Effector memory CD4-positive, alpha-beta T cell (primary cell): Measurements from ENCODE around the gene GINS3.

Experiments
- DNase-seq, 3 donors: peaks; one replicate each; pipeline ENCODE4 v3.0.0-alpha.2; 2020
- H3K27ac ChIP-seq: 2 replicates; pipeline ENCODE4 v1.7.0; 2013; ENCODE audit warnings: mild to moderate bottlenecking, low read length, moderate library complexity; ENCODE audit not compliant: insufficient read depth, poor library complexity, severe bottlenecking
- H3K27me3 ChIP-seq: replicated peaks from 2 replicates; pipeline ENCODE4 v1.7.0; 2013; ENCODE audit warnings: mild to moderate bottlenecking, low read length; ENCODE audit not compliant: insufficient read depth, control insufficient read depth, poor library complexity, severe bottlenecking
- H3K36me3 ChIP-seq: 2 replicates; pipeline ENCODE4 v1.7.0; 2013; ENCODE audit warnings: mild to moderate bottlenecking, low read length, moderate library complexity; ENCODE audit not compliant: control insufficient read depth, insufficient read depth
- H3K4me1 ChIP-seq: 2 replicates; pipeline ENCODE4 v1.7.0; 2013; ENCODE audit warnings: low read length, mild to moderate bottlenecking; ENCODE audit not compliant: control insufficient read depth, insufficient read depth, poor library complexity, severe bottlenecking
- H3K4me3 ChIP-seq: 2 replicates; pipeline ENCODE4 v1.7.0; 2013; ENCODE audit warnings: low read length, low read depth, mild to moderate bottlenecking; ENCODE audit not compliant: insufficient read depth, poor library complexity, severe bottlenecking
- H3K9me3 ChIP-seq: 2 replicates; pipeline ENCODE4 v1.7.0; 2013; ENCODE audit warnings: mild to moderate bottlenecking, low read length, moderate library complexity; ENCODE audit not compliant: control insufficient read depth

The GINS3 gene

DNA sequence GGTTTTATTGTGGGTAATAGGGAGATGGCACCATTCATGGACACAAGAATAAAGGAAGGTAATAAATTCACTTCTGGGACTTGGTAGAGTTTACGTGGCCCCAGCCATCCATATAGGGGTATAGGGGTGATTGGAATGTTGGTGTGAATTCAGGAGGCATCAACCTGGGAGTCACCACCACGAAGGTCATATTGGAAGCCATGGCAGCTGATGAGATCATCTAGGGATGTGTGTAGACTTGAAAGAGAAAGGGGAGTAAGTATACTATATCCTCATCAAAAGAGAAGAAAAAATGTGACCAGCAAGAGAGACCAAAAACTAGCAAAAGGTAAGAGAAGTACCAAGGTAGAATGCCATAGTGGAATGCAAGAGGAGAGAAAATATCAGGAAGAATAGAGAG, 26.6 kb upstream of the GINS3 start:
- no peak overlapping the region for H3K27ac ChIP-seq
- DNase-seq: no peak
- H3K4me3 ChIP-seq: no peak overlapping the region
- H3K27me3 ChIP-seq: no peaks in the 10 kb centered on the region
- no peaks in the 10 kb centered on the region for H3K4me1 ChIP-seq
- no peaks in the 10 kb centered on the region for H3K36me3 ChIP-seq
- H3K9me3 ChIP-seq: peaks cover 5% of the 10 kb centered on the region

DNA sequence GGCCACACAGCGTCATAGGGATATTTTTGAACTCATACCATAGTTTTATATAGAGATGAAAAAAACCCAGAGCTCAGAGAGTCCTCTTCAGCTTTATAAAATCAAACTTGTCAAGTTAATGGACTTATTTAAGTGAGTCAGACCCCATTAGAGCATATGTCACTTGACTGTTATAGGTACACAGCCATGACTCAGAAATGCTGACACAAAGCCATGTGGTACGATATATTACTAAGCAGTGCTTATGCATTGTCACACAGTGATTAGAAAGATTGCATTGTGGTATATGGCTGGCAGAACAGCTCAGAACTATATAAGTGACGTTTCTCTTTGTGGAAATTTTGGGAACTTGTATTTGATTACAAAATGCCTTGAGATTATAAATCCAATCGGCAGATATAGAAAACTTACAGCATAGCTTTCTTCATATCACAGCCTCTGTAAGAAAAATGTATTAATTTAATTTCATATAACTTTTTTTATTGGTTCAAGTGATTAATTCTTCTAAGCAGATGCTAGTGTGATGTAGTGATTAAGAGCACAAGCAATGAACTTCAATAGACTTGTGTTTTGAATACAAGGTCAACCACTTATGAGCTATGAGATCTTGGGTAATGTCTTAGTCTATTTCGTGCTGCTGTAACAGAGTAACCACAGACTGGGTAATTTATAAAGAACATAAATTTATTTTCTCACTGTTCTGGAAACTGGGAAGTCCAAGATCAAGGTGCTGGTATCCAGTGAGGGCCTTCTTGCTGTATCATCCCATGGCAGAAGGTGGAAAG, 25.8 kb upstream of the GINS3 start:
- Histone ChIP-seq H3K4me1 (no peaks in the 10 kb centered on the region), H3K9me3 (no peaks in the 10 kb centered on the region), H3K27me3 (no peaks in the 10 kb centered on the region), H3K4me3 (no peak overlapping the region), H3K27ac (no peak overlapping the region), H3K36me3 (no peaks in the 10 kb centered on the region)
- DNase-seq: no peak

DNA sequence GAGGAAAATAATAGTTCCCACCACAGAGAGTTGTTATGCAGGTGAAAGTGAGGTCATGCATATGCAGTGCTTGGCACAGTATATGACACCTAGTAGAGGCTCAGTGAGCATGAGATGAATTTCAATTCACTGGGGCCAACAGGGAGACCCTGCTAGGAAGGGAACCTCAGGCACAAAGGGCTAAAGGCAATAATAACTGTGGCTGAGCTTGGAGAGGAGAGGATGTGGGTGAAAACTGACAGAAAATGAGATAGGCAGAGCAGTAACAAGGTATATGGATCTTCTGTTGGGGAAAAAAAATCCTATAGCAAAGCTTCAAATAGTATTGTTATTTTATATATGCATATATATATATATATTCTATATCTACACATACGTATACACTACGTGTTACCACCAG, 25.0 kb upstream of the GINS3 start:
- Histone ChIP-seq H3K27me3 (no peaks in the 10 kb centered on the region), H3K27ac (no peak overlapping the region), H3K4me3 (no peak overlapping the region)

DNA sequence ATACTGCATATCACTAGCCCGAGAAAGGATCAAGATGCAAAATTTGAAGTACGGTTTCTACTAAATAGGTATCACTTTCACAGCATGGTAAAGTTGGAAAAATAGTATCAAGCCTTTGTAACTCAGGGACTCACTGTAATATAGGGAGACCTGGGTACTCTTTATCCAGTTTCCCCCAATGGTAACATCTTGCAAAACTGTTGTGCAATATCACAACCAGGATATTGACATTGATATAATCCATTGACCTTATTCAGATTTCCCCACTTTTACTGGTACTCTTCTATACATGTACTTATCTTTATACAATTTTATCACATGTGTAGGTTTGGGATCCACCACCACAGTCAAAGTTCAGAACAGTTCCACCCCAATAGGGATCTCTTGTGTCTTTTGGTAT, 20.4 kb upstream of the GINS3 start:
- H3K4me3 ChIP-seq: no peak overlapping the region
- DNase-seq: no peak

More for the DNA sequence above, 25.0 kb upstream of the GINS3 start:
- no peak for DNase-seq
- no peaks in the 10 kb centered on the region for H3K9me3 ChIP-seq
- H3K4me1 ChIP-seq: no peaks in the 10 kb centered on the region
- H3K36me3 ChIP-seq: no peaks in the 10 kb centered on the region

DNA sequence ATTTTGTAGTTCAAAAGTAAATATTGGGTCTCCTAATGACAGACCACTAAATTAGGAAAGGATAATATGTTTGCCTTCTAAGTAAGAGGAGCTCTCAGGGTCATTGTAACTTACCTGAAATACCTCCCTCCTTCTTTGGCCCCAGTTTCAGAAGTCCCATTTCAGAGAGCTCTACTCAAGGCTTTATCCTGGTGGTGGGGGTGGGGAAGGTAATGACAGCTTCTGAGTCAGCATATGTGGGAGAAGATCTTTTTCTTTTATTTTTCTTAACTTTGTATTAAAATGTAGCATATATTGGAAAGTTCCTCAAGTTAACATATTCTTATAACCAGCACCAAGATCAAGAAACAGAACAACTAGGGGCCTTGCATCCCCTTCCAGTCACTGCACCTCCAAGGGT, 16.9 kb upstream of the GINS3 start:
- Histone ChIP-seq H3K27ac (no peak overlapping the region), H3K4me1 (no peaks in the 10 kb centered on the region), H3K4me3 (no peak overlapping the region), H3K27me3 (no peaks in the 10 kb centered on the region), H3K36me3 (no peaks in the 10 kb centered on the region), H3K9me3 (no peaks in the 10 kb centered on the region)
- no peak for DNase-seq

More for the DNA sequence above, 20.4 kb upstream of the GINS3 start:
- H3K27me3 ChIP-seq: no peaks in the 10 kb centered on the region
- no peaks in the 10 kb centered on the region for H3K9me3 ChIP-seq
- no peaks in the 10 kb centered on the region for H3K4me1 ChIP-seq
- H3K27ac ChIP-seq: no peak overlapping the region
- H3K36me3 ChIP-seq: no peaks in the 10 kb centered on the region

DNA sequence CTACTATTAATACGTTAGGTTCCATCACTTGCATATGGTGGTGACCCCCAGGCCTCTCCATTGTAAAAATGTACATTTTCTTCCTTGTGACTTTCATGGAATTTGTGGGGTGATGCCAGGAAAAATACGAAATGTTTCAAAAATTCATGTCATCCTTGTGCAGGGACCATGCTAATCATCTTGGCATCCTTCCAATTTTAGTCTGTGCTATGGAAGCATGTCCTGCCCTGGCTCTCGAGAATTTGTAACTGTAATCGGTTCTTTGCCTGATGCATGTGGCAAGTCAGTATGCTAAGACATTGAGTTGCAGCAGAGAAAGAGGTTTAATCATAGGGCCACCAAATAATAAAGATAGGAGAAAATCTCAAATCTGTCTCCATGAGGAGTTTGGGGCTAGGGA, 14.3 kb upstream of the GINS3 start:
- Histone ChIP-seq H3K4me3 (no peak overlapping the region), H3K9me3 (no peaks in the 10 kb centered on the region), H3K36me3 (no peaks in the 10 kb centered on the region), H3K27ac (no peak overlapping the region), H3K27me3 (no peaks in the 10 kb centered on the region), H3K4me1 (no peaks in the 10 kb centered on the region)
- no peak for DNase-seq

DNA sequence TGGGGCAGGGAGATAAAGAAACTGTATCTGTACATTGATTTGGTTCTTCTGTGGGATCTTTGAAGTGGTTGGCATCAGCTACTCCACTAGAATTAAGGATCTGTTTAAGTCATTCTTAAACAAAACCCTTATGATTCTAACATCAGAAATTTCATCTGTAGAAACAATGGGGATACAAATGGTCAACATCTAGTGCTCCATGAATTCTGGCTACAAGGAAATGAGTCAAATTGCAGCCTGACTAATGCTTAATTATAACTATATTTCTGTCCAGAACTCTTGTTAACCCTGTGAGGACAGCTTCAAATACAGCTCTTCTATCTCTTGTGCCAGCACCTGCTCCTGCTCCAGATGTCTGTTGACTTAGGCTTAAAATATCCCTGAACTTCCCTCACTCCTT, 13.9 kb upstream of the GINS3 start:
- no peak for DNase-seq
- Histone ChIP-seq H3K27me3 (no peaks in the 10 kb centered on the region), H3K27ac (no peak overlapping the region), H3K4me3 (no peak overlapping the region), H3K9me3 (no peaks in the 10 kb centered on the region), H3K4me1 (no peaks in the 10 kb centered on the region), H3K36me3 (no peaks in the 10 kb centered on the region)

DNA sequence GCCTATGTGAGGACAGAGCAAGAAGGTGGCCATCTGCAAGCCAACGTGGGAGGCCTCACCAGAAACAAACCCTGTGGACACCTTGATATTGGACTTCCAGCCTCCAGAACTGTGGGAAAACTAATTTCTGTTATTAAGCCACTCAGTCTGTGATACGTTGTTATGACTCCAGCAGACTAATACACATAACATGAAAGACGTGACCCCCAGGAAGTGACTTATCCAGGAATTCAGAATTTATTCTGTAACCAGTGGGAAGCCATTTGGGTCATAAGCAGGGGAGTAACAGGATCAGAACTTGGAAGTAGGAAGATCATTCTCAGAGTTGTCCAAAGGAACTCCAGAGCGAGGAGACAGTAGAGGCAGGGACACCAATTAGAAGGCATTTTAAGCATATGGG, 12.5 kb upstream of the GINS3 start:
- DNase-seq: no peak
- H3K4me1 ChIP-seq: no peaks in the 10 kb centered on the region

DNA sequence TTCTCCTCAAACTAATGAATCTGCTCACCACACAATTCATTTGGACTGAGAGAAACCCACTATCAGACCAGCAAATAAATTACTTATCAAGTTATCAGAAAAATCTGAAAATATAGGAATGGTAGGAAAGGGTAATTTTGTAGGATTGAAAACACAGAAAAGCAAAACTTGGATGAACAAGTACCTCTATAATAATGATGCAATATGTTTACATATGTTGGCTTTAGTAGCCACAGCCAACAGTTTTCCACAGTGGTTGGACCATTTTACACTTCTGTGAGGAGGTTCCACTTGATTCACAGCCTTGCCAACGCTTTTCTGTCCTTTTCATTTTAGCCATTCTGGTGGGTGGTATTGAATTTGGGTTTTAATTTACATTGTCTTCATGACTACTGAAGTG, 10.6 kb upstream of the GINS3 start:
- Histone ChIP-seq H3K4me3 (no peak overlapping the region), H3K27ac (no peak overlapping the region), H3K4me1 (no peaks in the 10 kb centered on the region), H3K36me3 (no peaks in the 10 kb centered on the region), H3K9me3 (no peaks in the 10 kb centered on the region), H3K27me3 (no peaks in the 10 kb centered on the region)
- no peak for DNase-seq

More for the DNA sequence above, 12.5 kb upstream of the GINS3 start:
- H3K36me3 ChIP-seq: no peaks in the 10 kb centered on the region
- H3K9me3 ChIP-seq: no peaks in the 10 kb centered on the region
- no peak overlapping the region for H3K27ac ChIP-seq
- H3K4me3 ChIP-seq: no peak overlapping the region
- no peaks in the 10 kb centered on the region for H3K27me3 ChIP-seq

DNA sequence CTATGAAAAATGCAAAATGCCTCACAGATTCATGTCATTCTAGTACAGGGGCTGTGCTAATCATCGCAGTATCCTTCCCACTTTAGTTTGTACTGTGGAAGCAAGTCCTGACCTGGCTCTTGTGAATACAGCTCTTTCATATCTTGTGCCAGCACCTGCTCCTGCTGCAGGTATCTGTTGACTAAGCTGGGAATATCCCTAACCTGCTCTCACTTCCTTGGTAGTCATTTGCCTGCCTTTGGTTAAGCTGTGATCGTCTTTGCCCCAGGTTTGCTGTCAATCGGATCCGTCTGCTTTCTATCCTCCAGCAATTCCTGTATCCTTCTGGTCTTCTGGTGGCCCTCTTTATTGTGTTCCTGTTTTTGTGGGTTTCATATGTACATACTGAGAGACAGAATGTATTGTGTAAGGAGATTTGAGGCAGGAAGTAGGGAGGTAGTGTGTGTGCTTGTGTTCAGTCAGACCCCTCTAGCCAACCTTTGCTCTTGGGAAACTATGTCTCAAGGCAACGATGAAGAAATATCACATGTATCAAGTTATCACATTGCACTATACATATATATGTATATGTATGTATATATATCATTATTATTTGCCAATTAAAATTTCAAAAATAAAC, 7.7 kb upstream of the GINS3 start:
- Histone ChIP-seq H3K27me3 (no peaks in the 10 kb centered on the region), H3K4me1 (no peaks in the 10 kb centered on the region), H3K36me3 (no peaks in the 10 kb centered on the region), H3K4me3 (no peak overlapping the region), H3K27ac (no peak overlapping the region), H3K9me3 (no peaks in the 10 kb centered on the region)
- no peak for DNase-seq
